NCI-H446 treated with DMSO at 0.1 percent for 48 hours (cell line): Measurements from ENCODE around the gene TTLL11.

Experiments
- DNase-seq: peaks from one replicate; lab custom pipeline; 2025; lab: John Stamatoyannopoulos, UW

The TTLL11 gene

GRCh38 chr9:121785673-121786542 is 307.2 kb downstream of the TTLL11 start:
- DNase-seq: no peak

DNA sequence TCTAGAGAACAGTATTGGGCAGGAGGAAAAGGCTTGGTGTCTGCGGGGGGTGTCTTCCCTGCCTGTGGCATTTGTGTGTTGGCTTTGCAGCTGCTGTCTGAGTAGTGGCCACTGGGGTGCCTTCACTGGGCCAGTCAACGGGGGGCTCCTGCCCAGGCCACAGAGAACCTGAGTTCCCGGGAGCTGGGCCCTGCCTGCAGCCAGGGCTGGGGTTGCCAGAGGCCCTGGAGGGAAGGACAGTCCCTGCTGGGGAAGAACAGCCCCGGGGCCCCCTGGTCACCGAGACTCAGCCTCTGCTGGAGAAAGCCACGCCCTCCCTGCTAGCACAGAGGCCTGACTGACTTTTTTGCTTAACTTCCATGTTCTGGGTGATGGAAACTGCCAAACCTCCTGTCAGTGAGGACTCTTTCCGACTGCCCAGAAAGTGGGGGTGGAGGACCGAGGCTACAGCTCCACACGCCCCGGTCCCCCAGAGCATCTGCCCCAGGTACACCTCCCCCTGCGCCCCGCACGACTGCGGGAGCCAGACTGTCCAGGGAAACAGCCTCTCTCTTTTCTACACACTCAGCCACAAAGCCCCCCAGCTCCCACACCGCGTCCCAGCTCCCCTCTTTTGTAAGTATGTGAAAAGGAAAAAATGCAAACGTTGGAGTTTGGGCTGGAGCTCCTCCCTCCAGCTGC is 308.2 kb downstream of the TTLL11 start:
- no peak for DNase-seq

- no peak for DNase-seq
Measured at GRCh38 chr9:121783521-121784507, 309.3 kb downstream of the TTLL11 start.

- no peak for DNase-seq
Measured at GRCh38 chr9:121783111-121783510, 310.0 kb downstream of the TTLL11 start.

GRCh38 chr9:121782514-121783110 is 310.5 kb downstream of the TTLL11 start:
- DNase-seq: no peak

- no peak for DNase-seq
Measured at GRCh38 chr9:121781701-121782464, 311.2 kb downstream of the TTLL11 start.

DNA sequence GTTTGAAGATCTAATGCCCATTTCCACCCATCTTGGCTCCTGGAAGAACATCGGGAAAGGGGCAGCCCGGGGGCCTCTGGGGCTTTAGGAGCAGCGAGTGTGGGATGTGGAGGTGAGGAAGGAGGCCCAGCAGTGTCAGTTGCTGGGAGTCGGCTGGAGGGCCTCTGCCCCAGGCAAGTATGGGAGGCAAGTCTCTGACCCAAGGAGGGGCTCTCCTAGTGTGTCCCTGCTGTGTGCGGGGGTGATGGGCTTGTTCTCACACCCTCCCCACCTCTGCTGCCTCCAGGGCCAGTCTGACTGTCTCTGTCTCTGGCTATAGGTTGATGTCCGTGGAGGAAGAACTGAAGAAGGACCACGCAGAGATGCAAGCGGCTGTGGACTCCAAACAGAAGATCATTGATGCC is 312.0 kb downstream of the TTLL11 start:
- DNase-seq: no peak

DNA sequence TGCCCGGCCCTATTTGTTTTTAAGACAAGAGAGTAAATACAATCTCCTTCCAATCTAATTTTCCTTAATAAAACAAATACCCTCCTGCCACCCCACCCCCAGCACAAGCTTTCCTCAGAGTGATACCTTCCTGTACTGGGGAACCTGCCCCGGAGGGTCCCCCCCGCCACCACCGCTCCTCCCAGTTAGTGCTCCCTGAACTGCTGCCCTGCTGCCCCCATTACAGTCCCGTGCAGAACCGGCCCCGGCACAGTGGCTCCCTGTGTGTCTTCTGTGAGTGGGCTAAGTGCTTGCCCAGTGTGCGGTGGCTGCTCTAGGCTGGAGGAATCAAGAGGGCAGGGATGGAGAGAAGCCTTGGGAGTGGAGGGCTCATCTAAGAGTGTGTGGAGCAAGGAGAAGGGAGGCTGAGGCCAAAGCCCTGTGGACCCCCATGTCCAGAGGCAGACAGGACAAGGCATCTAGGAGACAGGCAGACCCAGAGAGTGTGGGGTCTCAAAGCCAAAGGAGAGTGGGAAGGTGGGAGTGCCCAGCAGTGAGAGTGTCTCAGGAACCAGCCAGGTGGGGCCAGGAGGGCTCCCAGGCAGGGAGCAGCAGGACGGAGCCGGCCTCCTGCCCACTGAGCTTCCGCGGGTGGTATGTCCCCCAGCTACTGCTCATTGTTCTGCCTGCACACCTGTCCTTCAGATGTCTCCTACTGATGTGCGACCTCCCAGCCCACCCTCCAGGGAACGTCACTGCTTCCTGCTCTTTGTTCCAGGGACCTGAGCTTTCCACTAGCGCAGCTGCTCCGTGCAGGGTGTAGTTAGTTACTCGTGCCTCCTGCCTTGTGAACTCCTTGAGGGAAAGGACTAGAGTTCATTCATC is 312.7 kb downstream of the TTLL11 start:
- no peak for DNase-seq

GRCh38 chr9:121779381-121780117 is 313.6 kb downstream of the TTLL11 start:
- DNase-seq: no peak

- DNase-seq: peak; percentile 57
Measured at GRCh38 chr9:121778252-121779225, 314.6 kb downstream of the TTLL11 start.

GRCh38 chr9:121776739-121777637 is 316.1 kb downstream of the TTLL11 start:
- no peak for DNase-seq

DNA sequence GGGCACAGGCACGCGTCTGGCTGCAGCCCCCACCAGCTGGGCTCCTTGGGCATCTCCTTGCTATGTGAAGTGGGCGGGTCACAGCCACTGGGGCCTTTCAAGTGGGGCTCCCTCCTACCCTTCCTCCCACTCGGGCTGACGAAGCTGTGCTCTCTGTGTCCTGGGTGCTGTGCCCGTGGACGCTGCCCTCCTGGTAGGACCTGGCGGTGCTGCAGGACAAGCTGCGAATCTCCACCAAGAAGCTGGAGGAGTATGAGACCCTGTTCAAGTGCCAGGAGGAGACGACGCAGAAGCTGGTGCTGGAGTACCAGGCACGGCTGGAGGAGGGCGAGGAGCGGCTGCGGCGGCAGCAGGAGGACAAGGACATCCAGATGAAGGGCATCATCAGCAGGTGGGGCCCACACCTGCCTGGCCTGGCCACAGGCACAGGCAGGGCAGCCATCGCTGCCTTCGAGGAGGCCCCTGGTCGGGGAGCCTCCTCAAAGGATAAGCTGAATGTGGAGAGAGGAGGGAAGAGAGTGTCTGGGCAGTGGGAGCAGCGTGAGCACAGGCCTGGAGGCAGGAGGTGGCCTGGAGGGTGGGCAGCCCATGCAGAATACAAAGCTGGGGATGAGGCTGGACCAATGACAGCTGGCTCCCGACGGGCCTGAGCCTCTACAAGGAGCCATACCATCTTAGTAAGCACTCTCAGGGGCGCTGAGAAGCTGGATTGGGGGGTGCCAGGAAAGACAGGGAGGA is 316.9 kb downstream of the TTLL11 start:
- no peak for DNase-seq

GRCh38 chr9:121774715-121775613 is 318.1 kb downstream of the TTLL11 start:
- DNase-seq: no peak

- DNase-seq: no peak
Measured at GRCh38 chr9:121773954-121774714, 319.0 kb downstream of the TTLL11 start.
